ENCODE results near the gene SYNRG.

SYNRG gene

GRCh38 chr17:37493249-37494027 is 115.8 kb downstream of the SYNRG start:
- DNase-seq, result no peak

DNA sequence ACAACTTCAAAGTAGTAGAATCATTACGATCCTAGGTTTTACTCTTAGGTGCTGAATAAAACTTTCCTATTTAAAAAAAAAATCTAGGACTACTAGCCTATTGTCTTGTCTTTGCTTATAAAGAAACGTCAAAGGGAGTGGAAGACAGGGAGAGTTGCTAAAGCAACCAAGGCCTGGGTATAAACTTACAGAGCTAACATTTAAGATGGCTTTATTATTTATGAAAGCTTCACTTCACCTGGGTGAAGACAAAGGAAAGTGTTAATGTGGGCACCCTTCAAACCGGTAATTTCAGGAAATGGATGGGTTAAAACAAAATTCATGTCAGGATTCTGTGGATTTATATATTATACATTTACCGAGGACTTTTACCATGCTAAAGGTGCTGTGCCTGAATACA is 117.1 kb downstream of the SYNRG start:
- DNase-seq, result no peak

- DNase-seq, result peak; percentile 14
These were observed 118.3 kb downstream of the SYNRG start for GRCh38 chr17:37490638-37491614.

- peak; percentile 60 for DNase-seq
These were observed 119.1 kb downstream of the SYNRG start for GRCh38 chr17:37490022-37490587.

DNA sequence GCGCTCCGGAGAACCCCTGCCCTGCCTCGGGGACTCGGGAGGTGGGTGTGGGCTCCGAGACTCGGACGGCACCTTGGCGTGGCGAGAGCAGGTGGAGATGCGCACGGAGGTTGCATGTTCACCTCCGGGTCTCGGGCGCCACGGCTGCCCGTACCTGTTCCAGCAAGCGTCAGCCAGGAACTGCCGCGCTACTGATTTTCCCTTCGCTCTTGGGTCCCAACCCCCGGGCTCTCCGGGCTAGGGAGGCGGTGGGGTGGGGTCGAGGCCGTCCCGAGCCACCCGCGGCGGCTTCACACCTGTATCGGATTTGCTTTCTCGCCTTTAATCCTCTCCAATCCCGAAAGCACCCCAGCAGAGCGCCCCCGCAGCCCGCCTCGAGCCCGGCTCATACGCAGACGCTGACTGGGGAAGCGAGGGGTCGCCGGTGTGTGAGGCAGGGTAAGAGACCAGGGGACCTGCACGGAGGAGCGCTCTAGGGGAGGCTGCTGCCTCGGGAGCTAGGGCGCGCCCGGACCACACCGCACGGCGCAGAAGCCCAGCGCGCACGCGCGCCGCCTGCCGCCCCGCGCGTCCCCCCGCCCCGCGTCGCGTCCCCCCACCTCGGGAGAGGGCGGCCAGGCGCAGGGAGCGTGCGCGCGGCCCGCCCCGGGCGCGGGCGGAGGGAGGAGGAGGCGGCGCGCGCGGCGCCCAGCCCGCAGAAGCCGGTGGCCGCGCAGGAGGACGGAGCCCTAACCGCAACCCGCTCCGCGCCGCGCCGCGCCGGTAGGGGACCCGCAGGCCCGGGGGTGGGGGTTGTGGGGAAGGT is 119.8 kb downstream of the SYNRG start, which contains the start of gene DUSP14:
DUSP14 (plus strand) TSS at position 695 of the 805 bp plus-strand sequence. CDS start 22,382 bp downstream, outside the sequence.
- peak; percentile 86 for DNase-seq

DNA sequence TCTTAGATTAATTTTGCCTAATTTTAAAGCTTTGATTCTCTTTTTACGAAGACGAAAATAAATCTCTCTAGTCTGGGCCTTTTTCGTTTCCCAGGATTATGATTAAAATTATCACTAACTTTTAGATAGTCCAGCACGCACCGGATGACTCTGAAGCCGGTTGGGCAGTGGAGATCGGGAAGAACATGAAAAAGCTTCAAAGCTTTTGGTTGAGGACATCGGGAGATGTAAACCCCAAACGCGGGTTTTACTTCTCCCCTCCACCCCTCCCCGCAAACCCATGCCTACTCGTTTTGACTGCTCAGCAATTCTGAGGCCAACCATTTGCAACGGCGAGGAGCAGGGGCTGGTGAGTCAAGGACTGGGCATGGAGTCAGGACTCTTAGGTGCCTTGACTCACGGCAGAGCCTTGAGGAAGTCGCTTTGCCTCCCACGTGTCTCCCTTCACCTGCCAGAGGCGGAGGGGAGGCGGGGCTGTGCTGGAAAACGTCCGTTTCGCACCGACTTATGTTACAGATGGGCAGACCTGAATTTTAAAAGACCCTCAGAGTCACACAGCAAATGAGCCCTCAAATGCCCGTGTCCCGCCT is 120.5 kb downstream of the SYNRG start:
- DNase-seq, result no peak

GRCh38 chr17:37488009-37488604 is 121.1 kb downstream of the SYNRG start:
- no peak for DNase-seq

DNA sequence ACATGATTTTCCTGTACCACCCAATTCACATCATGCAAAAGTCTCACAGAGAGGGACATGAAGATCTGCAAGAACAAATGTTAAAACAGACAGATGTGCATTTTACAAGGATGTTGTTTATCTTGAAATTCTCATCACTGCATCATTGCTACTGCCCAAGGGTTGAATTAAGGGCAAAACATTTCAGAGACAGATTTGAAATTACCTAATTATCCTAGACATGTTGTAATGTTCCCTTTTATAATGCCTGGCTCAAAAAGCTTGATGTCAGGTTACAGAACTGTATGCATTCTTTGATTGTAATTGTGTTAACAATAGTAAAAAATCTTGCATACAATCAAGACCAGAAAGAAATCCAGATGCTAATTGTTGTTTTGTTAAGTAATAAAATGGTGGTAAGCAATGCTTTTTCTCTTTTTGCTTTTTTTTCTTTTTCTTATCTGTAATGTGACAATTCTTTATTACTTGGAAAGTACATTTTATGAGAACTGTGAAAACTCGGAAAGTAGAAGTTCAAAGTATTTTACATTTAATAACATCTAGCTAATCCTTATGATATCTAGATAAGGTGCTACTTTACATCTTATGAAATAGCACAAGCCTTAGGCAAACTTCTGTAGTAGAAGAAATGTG is 123.2 kb downstream of the SYNRG start:
- DNase-seq, result no peak

GRCh38 chr17:37483311-37484039 is 125.7 kb downstream of the SYNRG start:
- no peak for DNase-seq

GRCh38 chr17:37481001-37481665 is 128.1 kb downstream of the SYNRG start:
- no peak for DNase-seq

- no peak for DNase-seq
These were observed 128.8 kb downstream of the SYNRG start for GRCh38 chr17:37480427-37480826.

DNA sequence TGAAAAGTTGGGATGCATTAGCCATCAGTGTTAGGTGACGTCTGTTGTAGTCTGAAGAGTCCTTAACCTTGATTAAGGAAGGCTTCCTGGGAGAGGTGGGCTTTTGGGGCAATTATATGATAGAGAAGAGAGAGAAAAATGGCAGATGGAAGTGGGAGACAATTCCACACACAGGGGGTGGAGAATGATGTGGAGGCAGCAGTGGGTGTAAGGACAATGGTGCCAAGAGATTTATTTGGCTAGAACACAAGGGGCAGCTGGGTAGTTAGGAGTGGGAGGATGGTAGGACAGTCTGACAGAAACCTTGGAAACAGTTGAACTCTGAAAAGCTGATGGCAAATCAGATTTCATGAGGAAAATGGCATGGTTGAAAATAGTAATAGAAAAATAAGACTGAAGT is 130.2 kb downstream of the SYNRG start:
- DNase-seq, result no peak

GRCh38 chr17:37478187-37478586 is 131.0 kb downstream of the SYNRG start:
- no peak for DNase-seq

- no peak for DNase-seq
These were observed 132.6 kb downstream of the SYNRG start for GRCh38 chr17:37476431-37477120.

GRCh38 chr17:37475731-37476420 is 133.3 kb downstream of the SYNRG start:
- no peak for DNase-seq

DNA sequence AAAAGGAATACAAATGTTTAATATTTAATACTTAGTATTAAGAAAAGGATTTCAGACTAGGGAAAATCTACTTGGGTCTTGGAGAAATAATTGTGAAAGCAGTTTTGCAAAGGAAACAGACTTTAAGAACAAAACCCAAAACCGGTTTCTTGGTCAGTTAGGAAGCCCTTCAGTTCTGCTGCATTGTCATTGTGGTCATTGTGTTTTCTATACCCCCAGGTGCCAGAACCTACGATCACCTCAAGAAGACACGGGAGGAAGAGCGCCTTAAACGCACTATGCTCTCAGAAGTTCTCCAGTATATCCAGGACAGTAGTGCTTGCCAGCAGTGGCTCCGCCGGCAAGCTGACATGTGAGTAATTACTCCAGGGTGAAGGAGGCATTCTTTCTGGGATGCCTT is 139.0 kb downstream of the SYNRG start:
- no peak for DNase-seq

DNA sequence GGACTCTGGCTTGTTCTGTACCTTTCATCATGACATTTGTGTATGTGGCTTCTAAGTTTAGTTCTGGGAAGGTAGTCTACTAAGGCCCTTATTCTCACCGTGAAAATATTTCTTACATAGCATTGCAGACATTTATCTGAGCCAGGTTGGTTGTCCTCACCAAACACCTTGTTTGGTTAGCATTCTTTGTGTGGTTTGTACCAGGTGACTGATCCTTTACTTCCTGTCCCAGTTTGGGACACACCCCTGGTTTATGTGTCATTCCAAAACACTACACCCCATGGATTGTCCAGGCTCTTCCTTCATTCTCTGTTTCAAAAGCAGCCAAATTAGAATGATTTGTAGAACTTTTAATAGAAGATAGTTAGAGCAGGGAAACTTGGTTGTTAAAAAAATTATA is 142.7 kb downstream of the SYNRG start:
- no peak for DNase-seq

GRCh38 chr17:37465069-37465616 is 144.1 kb downstream of the SYNRG start:
- no peak for DNase-seq
